Heart right ventricle (tissue), 16 donors: ENCODE results near the gene AGMAT. TPM values are rescaled to one million over a fixed set of nuclear protein-coding genes. Genes with fewer than 3 reads are reported as not detected.

Source experiments
- ATAC-seq, 8 donors: fragments of 200-7000 bp; cut with Tn5 transposase; one replicate each; pipeline ENCODE4 v1.9.1; 2020; ENCODE audit warnings: mild to moderate bottlenecking in 8 of 8, moderate library complexity in 8 of 8, moderate number of reproducible peaks in 1 of 8
- DNase-seq, 2 donors: peaks; one replicate each; pipeline ENCODE4 v3.0.0-alpha.2; 2020
- H3K27ac ChIP-seq, 10 donors: fragments of 200-600 bp; sonication (generic) in 2 of 10; one replicate each; pipeline versions ENCODE4 v1.5.0 to v1.8.0; 2020 to 2022; ENCODE audit warnings: mild to moderate bottlenecking in 3 of 10
- H3K27me3 ChIP-seq, 7 donors: fragments of 200-600 bp; one replicate each; pipeline ENCODE4 v1.8.0; 2021 to 2022; ENCODE audit warnings: mild to moderate bottlenecking in 2 of 7
- H3K36me3 ChIP-seq, 9 donors: fragments of 200-600 bp; sonication (generic) in 1 of 9; one replicate each; pipeline versions ENCODE4 v1.5.0 to v1.8.0; 2020 to 2022; ENCODE audit warnings: mild to moderate bottlenecking in 2 of 9
- H3K4me1 ChIP-seq, 9 donors: fragments of 200-600 bp; sonication (generic) in 1 of 9; one replicate each; pipeline versions ENCODE4 v1.5.0 to v1.8.0; 2020 to 2022; ENCODE audit warnings: mild to moderate bottlenecking in 4 of 9
- H3K4me3 ChIP-seq, 10 donors: fragments of 200-600 bp; sonication (generic) in 2 of 10; one replicate each; pipeline versions ENCODE4 v1.5.0 to v1.8.0; 2020 to 2022; ENCODE audit warnings: mild to moderate bottlenecking in 7 of 10, moderate library complexity in 2 of 10
- H3K9me3 ChIP-seq, 11 donors: fragments of 200-600 bp in 10 of 11; sonication (generic) in 2 of 11; one replicate each; pipeline versions ENCODE4 v1.5.0 to v1.8.0; 2013 to 2022; ENCODE audit warnings: mild to moderate bottlenecking in 2 of 11, control low read depth in 1 of 11, moderate library complexity in 1 of 11
- CTCF ChIP-seq, 9 donors: fragments of 200-600 bp; sonication (generic) in 2 of 9; IDR thresholded peaks; one replicate each; pipeline versions ENCODE4 v1.5.0 to v1.8.0; 2021 to 2022; ENCODE audit warnings: antibody characterized with exemption in 9 of 9, mild to moderate bottlenecking in 5 of 9, moderate library complexity in 1 of 9
- WGBS, 2 donors: extraction: QIAGEN DNeasy Blood & Tissue Kit; methylation state at CpG; one replicate each; pipeline ENCODE4 v1.1.7; 2013; ENCODE audit warnings: inconsistent platforms in 1 of 2; 5-methylcytosine and 5-hydroxymethylcytosine counted together
- intact Hi-C, 10 donors: fragments of 100-400 bp; cut with DNase I; formaldehyde crosslinking; loops; one replicate each; pipeline versions ENCODE4 v1.11.1 to v1.14.2; 2022
- polyA plus RNA-seq, 2 donors: library from polyadenylated mRNA; stranded (reverse); fragments of 200-250 nt; gene quantifications; one replicate each; pipeline ENCODE4 v1.2.3, GENCODE V29; 2013
- total RNA-seq, 10 donors: library from RNA; stranded (reverse); fragmentation: NEBNext Ultra II Directional in 3 of 10; extraction: Animal tissue kit (Norgen Biotek cat#: 25700) in 3 of 10; gene quantifications; one replicate each; pipeline versions ENCODE4 v1.2.1 to v1.2.4, GENCODE V29; 2021 to 2023
- donor health status: Arrhythmogenic right ventricular cardiomyopathy.
- donor health status: ischemic (EF 13 %, LVEDD 7.1; RV severe dilation, severe dysfunction).
- donor health status: healthy with polysubstance abuse.
- donor health status: DM: no; HTN: yes; CAD: no.
- donor health status: DM: no; HTN: no; CAD: no.
- donor health status: ischemic (EF 25% LVEDD 6.9; RV normal size, moderate dysfunction).
- donor health status: ischemic (EF 25% LVEDD 5.7; RV mildly dilated, moderate dysfunction).
- donor health status: healthy.
- donor health status: DM: yes; HTN: yes; CAD: no.
- donor health status: Ischemic cardiomyopathy.
- donor health status: ischemic (EF 35%, LVEDD 5.7; RV mildly dilated, moderate dysfunction).
- donor health status: nonischemic (EF 11% LVEDD 7.7; RV severe dilation, severe dysfunction).
- donor health status: DM: yes; HTN: yes; CAD: no.
- donor health status: PGD.
- donor health status: ischemic (EF 29% LVEDD 5.4; RV normal size, mild dysfunction).
- donor health status: nonischemic (EF 23%, LVEDD 6.1; RV moderate dilation, normal function).

The AGMAT gene
- total and polyA plus RNA-seq, 12 donors, result 0.06 to 0.30 (median 0.23) TPM; not detected in 5

- intact Hi-C loops, result no loop called here
- DNase-seq (no peak), ATAC-seq (no peak)
- no peaks in the 10 kb centered on the region for H3K9me3 ChIP-seq
- WGBS, 2 donors, result 94 to 100% methylated on average over 1 of the region's 1 CpG
- H3K4me1 ChIP-seq, result peaks cover 0 to 8% (median 0%) of the 10 kb centered on the region in 9 donors
- TF ChIP-seq CTCF (IDR thresholded peaks at IDR 0.05), result no peak
- H3K27ac ChIP-seq, result no peak overlapping the region
- H3K36me3 ChIP-seq, result peaks cover 3 to 72% (median 37%) of the 10 kb centered on the region in 9 donors
- no peaks in the 10 kb centered on the region for H3K27me3 ChIP-seq
- no peak overlapping the region for H3K4me3 ChIP-seq
Observed at GRCh38 chr1:15570861-15571260, 14.0 kb downstream of the AGMAT start.

GRCh38 chr1:15568387-15569073 lies 16.3 kb downstream of the AGMAT start:
- H3K4me3 ChIP-seq, result no peak overlapping the region
- H3K27ac ChIP-seq, result no peak overlapping the region
- WGBS, 2 donors, result 83 to 87% methylated on average over 18 of the region's 18 CpGs
- H3K36me3 ChIP-seq, result peaks cover 3 to 84% (median 57%) of the 10 kb centered on the region in 9 donors
- no peaks in the 10 kb centered on the region for H3K4me1 ChIP-seq
- DNase-seq (no peak), ATAC-seq (no peak)
- H3K9me3 ChIP-seq, result no peaks in the 10 kb centered on the region
- intact Hi-C loops, result no loop called here
- no peaks in the 10 kb centered on the region for H3K27me3 ChIP-seq
- no peak for TF ChIP-seq CTCF (IDR thresholded peaks at IDR 0.05)

- H3K27ac ChIP-seq, result no peak overlapping the region
- intact Hi-C loops, result no loop called here
- no peaks in the 10 kb centered on the region for H3K9me3 ChIP-seq
- ATAC-seq (no peak), DNase-seq (no peak)
- no peaks in the 10 kb centered on the region for H3K4me1 ChIP-seq
- peaks cover 0 to 75% (median 43%) of the 10 kb centered on the region in 9 donors for H3K36me3 ChIP-seq
- 94 to 95% methylated on average over 12 of the region's 12 CpGs for WGBS, 2 donors
- H3K27me3 ChIP-seq, result no peaks in the 10 kb centered on the region
- TF ChIP-seq CTCF (IDR thresholded peaks at IDR 0.05), result no peak
- no peak overlapping the region for H3K4me3 ChIP-seq
Observed at GRCh38 chr1:15559189-15559810, 25.6 kb downstream of the AGMAT start.

GRCh38 chr1:15558516-15558915 lies 26.3 kb downstream of the AGMAT start:
- intact Hi-C loops, result no loop called here
- TF ChIP-seq CTCF (IDR thresholded peaks at IDR 0.05), result no peak
- ATAC-seq, result no peak
- WGBS, 2 donors, result 95 to 97% methylated on average over 4 of the region's 4 CpGs
- Histone ChIP-seq H3K9me3 (no peaks in the 10 kb centered on the region), H3K27me3 (no peaks in the 10 kb centered on the region), H3K27ac (no peak overlapping the region), H3K4me3 (no peak overlapping the region), H3K4me1 (no peaks in the 10 kb centered on the region), H3K36me3 (peaks cover 0 to 74% (median 46%) of the 10 kb centered on the region in 9 donors)
- DNase-seq, result no peak
